Panc1 (cell line): ENCODE results near the gene AP4M1. TPM values are rescaled to one million over a fixed set of nuclear protein-coding genes. Genes with fewer than 3 reads are reported as not detected.

ENCODE experiments used
- ATAC-seq: fragments of 200-7000 bp; cut with Tn5 transposase; 2 replicates; pipeline ENCODE4 v1.9.1; 2020; ENCODE audit warnings: mild to moderate bottlenecking, moderate library complexity
- BruUV-seq: library from RNA; stranded (reverse); fragments of 400-500 nt; replicated peaks from 2 replicates; lab custom pipeline; 2021; lab: Mats Ljungman, UMichigan
- CTCF ChIA-PET: fragments of 300-600 bp; sonication (Branson Sonifier 250); formaldehyde crosslinking; loops from one replicate; lab custom pipeline; 2022; ENCODE audit warnings: antibody characterized with exemption; lab: Charles Lee
- POLR2A ChIA-PET: fragments of 300-600 bp; sonication (Branson Sonifier 250); formaldehyde crosslinking; loops from one replicate; lab custom pipeline; 2022; ENCODE audit warnings: antibody characterized with exemption; lab: Charles Lee
- DNase-seq: peaks from one replicate; pipeline ENCODE4 v3.0.0-alpha.2; 2010; ENCODE audit warnings: low read depth, low spot score
- H3K27ac ChIP-seq: 2 replicates; pipeline ENCODE4 v1.5.1; 2011; ENCODE audit warnings: mild to moderate bottlenecking, low read length, inconsistent platforms
- H3K27me3 ChIP-seq: fragments of 200-500 bp; sonication (Bioruptor generic); 2 replicates; pipeline ENCODE4 v1.6.0; 2014; ENCODE audit warnings: low read length, inconsistent platforms; ENCODE audit not compliant: control insufficient read depth, insufficient read depth
- H3K36me3 ChIP-seq: fragments of 200-500 bp; sonication (Bioruptor generic); 2 replicates; pipeline ENCODE4 v1.5.1; 2014; ENCODE audit warnings: inconsistent platforms, mild to moderate bottlenecking, low read length, moderate library complexity; ENCODE audit not compliant: control insufficient read depth, insufficient read depth
- H3K4me1 ChIP-seq: 2 replicates; pipeline ENCODE4 v1.5.1; 2011; ENCODE audit warnings: inconsistent platforms, mild to moderate bottlenecking, low read length, moderate library complexity; ENCODE audit not compliant: control insufficient read depth, insufficient read depth
- H3K4me3 ChIP-seq, 2 experiments: 2 replicates each; pipeline ENCODE4 v1.5.1; 2011 to 2012; ENCODE audit warnings: low read depth in 2 of 2, low read length in 2 of 2, mild to moderate bottlenecking in 2 of 2, inconsistent platforms in 1 of 2, moderate library complexity in 1 of 2
- H3K9me3 ChIP-seq: fragments of 200-500 bp; sonication (Bioruptor generic); 2 replicates; pipeline ENCODE4 v1.5.1; 2014; ENCODE audit warnings: low read depth, mild to moderate bottlenecking, inconsistent platforms, low read length, moderate library complexity; ENCODE audit not compliant: control insufficient read depth, insufficient read depth
- CTCF ChIP-seq: fragments of 450-650 bp; IDR thresholded peaks from 2 replicates; pipeline ENCODE4 v1.5.1; 2017; ENCODE audit warnings: mild to moderate bottlenecking
- POLR2AphosphoS5 ChIP-seq: IDR thresholded peaks from 2 replicates; pipeline ENCODE4 v1.6.1; 2012; ENCODE audit warnings: mild to moderate bottlenecking, low read depth, low read length, moderate library complexity
- REST ChIP-seq, 2 experiments: IDR thresholded peaks; 2 replicates each; pipeline ENCODE4 v1.6.1; 2011 to 2012; ENCODE audit warnings: low read depth in 2 of 2, control low read depth in 1 of 2, low read length in 1 of 2, mild to moderate bottlenecking in 1 of 2, moderate library complexity in 1 of 2; ENCODE audit not compliant: insufficient read depth in 1 of 2
- SIN3A ChIP-seq: IDR thresholded peaks from 2 replicates; pipeline ENCODE4 v1.6.1; 2012; ENCODE audit warnings: low read depth, mild to moderate bottlenecking, low read length, moderate library complexity, borderline replicate concordance; ENCODE audit not compliant: insufficient read depth
- TCF7L2 ChIP-seq: IDR thresholded peaks from 2 replicates; pipeline ENCODE4 v1.6.1; 2011; ENCODE audit warnings: mild to moderate bottlenecking, low read depth, low read length, inconsistent platforms
- in situ Hi-C: cut with HindIII; loops from 2 replicates; pipeline ENCODE4 v1.10.0; 2016; ENCODE audit warnings: low sequenced_read_pairs, low pct_unique_long_range_greater_than_20kb
- intact Hi-C: fragments of 100-400 bp; cut with micrococcal nuclease; formaldehyde crosslinking; loops from one replicate; pipeline ENCODE4 v1.10.0; 2022; ENCODE audit not compliant: unreplicated experiment
- total RNA-seq: library from RNA; stranded (reverse); gene quantifications from one replicate; pipeline ENCODE4 v1.2.1, GENCODE V29; 2021; ENCODE audit not compliant: unreplicated experiment

Gene AP4M1
- total RNA-seq, 1 experiment from 2014 or later: 42.6 TPM

- no TSS peak for BruUV-seq
- no peak for TF ChIP-seq CTCF
- no peak for TF ChIP-seq POLR2AphosphoS5
- TF ChIP-seq TCF7L2: no peak
- no peak for TF ChIP-seq REST (IDR thresholded peaks at IDR 0.05; ENCODE audit: insufficient read depth in 1 of 2, low read depth in 2 of 2, low read length in 1 of 2)
- no peak for TF ChIP-seq SIN3A
- H3K4me1 ChIP-seq: peaks cover 5% of the 10 kb centered on the region
- no peaks in the 10 kb centered on the region for H3K9me3 ChIP-seq
- no peaks in the 10 kb centered on the region for H3K27me3 ChIP-seq
- intact Hi-C loops: no loop called here
- no peak overlapping the region for H3K4me3 ChIP-seq
- CTCF ChIA-PET: no interaction called here
- in situ Hi-C loops: no loop called here
- ATAC-seq: no peak
- no peak for DNase-seq
- POLR2A ChIA-PET: no interaction called here
- H3K27ac ChIP-seq: no peak overlapping the region
- H3K36me3 ChIP-seq: no peaks in the 10 kb centered on the region; the same call in 1 of the 2 replicates
Observed at GRCh38 chr7:100105534-100105933, 4.1 kb downstream of the AP4M1 start.

- Histone ChIP-seq H3K36me3 (no peaks in the 10 kb centered on the region; the same call in 1 of the 2 replicates), H3K4me1 (peaks cover 5% of the 10 kb centered on the region), H3K27me3 (no peaks in the 10 kb centered on the region), H3K9me3 (no peaks in the 10 kb centered on the region), H3K27ac (no peak overlapping the region), H3K4me3 (no peak overlapping the region)
- ChIA-PET CTCF (no interaction called here), POLR2A (no interaction called here)
- BruUV-seq: no TSS peak
- DNase-seq (no peak), ATAC-seq (no peak)
- in situ Hi-C loops (no loop called here), intact Hi-C loops (no loop called here)
- TF ChIP-seq TCF7L2 (no peak), POLR2AphosphoS5 (no peak), CTCF (no peak), REST (IDR thresholded peaks at IDR 0.05; ENCODE audit: insufficient read depth in 1 of 2, low read depth in 2 of 2, low read length in 1 of 2) (no peak), SIN3A (no peak)
Observed at GRCh38 chr7:100106633-100107032, 5.2 kb downstream of the AP4M1 start.
